B cell (primary cell): ENCODE data around the gene CAVIN1. TPM values are rescaled to one million over a fixed set of nuclear protein-coding genes. Genes with fewer than 3 reads are reported as not detected.

Experiments used
- ATAC-seq: fragments of 200-7000 bp; cut with Tn5 transposase; one replicate; pipeline ENCODE4 v1.10.0; 2021; ENCODE audit warnings: low read depth, mild to moderate bottlenecking, moderate number of reproducible peaks, moderate library complexity
- CTCF ChIA-PET: fragments of 350-600 bp; sonication (Branson Sonifier 250); formaldehyde crosslinking; loops from one replicate; lab custom pipeline; 2021; ENCODE audit warnings: antibody characterized with exemption, inconsistent platforms; lab: Charles Lee
- POLR2A ChIA-PET: fragments of 350-600 bp; sonication (Branson Sonifier 250); formaldehyde crosslinking; loops from one replicate; lab custom pipeline; 2021; ENCODE audit warnings: antibody characterized with exemption; lab: Charles Lee
- DNase-seq: peaks from one replicate; pipeline ENCODE4 v3.0.0; 2013
- H2AFZ ChIP-seq: 2 replicates; pipeline ENCODE4 v1.6.1; 2012; ENCODE audit warnings: mild to moderate bottlenecking, low read depth, low read length; ENCODE audit not compliant: insufficient read depth, poor library complexity, severe bottlenecking
- H3K27ac ChIP-seq, 2 donors: 1 replicate in 1 of 2; 2 replicates in 1 of 2; pipeline ENCODE4 v1.5.1; 2012 to 2013; ENCODE audit warnings: low read length in 2 of 2, mild to moderate bottlenecking in 2 of 2, moderate library complexity in 1 of 2
- H3K27me3 ChIP-seq, 4 experiments: fragments of 200-600 bp in 1 of 4; sonication (generic) in 1 of 4; replicated peaks in 1 of 4; 1 replicate in 2 of 4; 2 replicates in 2 of 4; pipeline versions ENCODE4 v1.6.1 to v1.7.0; 2013 to 2016; ENCODE audit warnings: low read length in 3 of 4, mild to moderate bottlenecking in 2 of 4, mixed read lengths in 1 of 4, moderate library complexity in 1 of 4; ENCODE audit not compliant: insufficient read depth in 4 of 4, control insufficient read depth in 3 of 4; ENCODE audit errors: control extremely low read depth in 1 of 4
- H3K36me3 ChIP-seq, 2 experiments: replicated peaks in 1 of 2; 1 replicate in 1 of 2; 2 replicates in 1 of 2; pipeline versions ENCODE4 v1.6.1 to v1.7.1; 2013; ENCODE audit warnings: low read length in 1 of 2; ENCODE audit not compliant: insufficient read depth in 2 of 2, control insufficient read depth in 1 of 2; ENCODE audit errors: control extremely low read depth in 1 of 2, extremely low read depth in 1 of 2
- H3K4me1 ChIP-seq, 2 donors: fragments of 200-600 bp in 1 of 2; sonication (generic) in 1 of 2; 1 replicate in 1 of 2; 2 replicates in 1 of 2; pipeline versions ENCODE4 v1.5.1 to v1.6.1; 2013 to 2017; ENCODE audit warnings: low read length in 2 of 2; ENCODE audit not compliant: control insufficient read depth in 2 of 2, insufficient read depth in 2 of 2
- H3K4me2 ChIP-seq: replicated peaks from 2 replicates; pipeline ENCODE3; 2012; ENCODE audit warnings: mild to moderate bottlenecking, low read depth, low read length; ENCODE audit not compliant: poor library complexity, severe bottlenecking
- H3K4me3 ChIP-seq, 5 experiments: fragments of 200-600 bp in 1 of 5; sonication (generic) in 1 of 5; 1 replicate in 3 of 5; 2 replicates in 2 of 5; pipeline versions ENCODE4 v1.5.1 to v1.7.0; 2011 to 2016; ENCODE audit warnings: low read length in 4 of 5, mild to moderate bottlenecking in 4 of 5, low read depth in 2 of 5, control low read depth in 1 of 5, moderate library complexity in 1 of 5; ENCODE audit not compliant: insufficient read depth in 1 of 5; ENCODE audit errors: control extremely low read depth in 1 of 5, extremely low read depth in 1 of 5
- H3K79me2 ChIP-seq: fragments of 200-600 bp; sonication (generic); one replicate; pipeline ENCODE4 v1.6.0; 2016; ENCODE audit warnings: low read length; ENCODE audit not compliant: control insufficient read depth, insufficient read depth
- H3K9ac ChIP-seq: fragments of 200-600 bp; sonication (generic); 2 replicates; pipeline ENCODE4 v1.6.1; 2017; ENCODE audit warnings: mild to moderate bottlenecking, low read length, moderate library complexity
- H3K9me3 ChIP-seq, 3 donors: one replicate each; pipeline versions ENCODE4 v1.6.1 to v1.7.1; 2013; ENCODE audit warnings: low read length in 2 of 3; ENCODE audit not compliant: control insufficient read depth in 2 of 3, insufficient read depth in 1 of 3; ENCODE audit errors: control extremely low read depth in 1 of 3
- H4K20me1 ChIP-seq: 2 replicates; pipeline ENCODE4 v1.6.0; 2012; ENCODE audit warnings: mild to moderate bottlenecking, low read length; ENCODE audit not compliant: insufficient read depth, control insufficient read depth, poor library complexity, severe bottlenecking
- H3K27ac Mint-ChIP-seq: one replicate; pipeline ENCODE4 v1.8.0; 2021; ENCODE audit warnings: mixed read lengths
- H3K27me3 Mint-ChIP-seq: one replicate; pipeline ENCODE4 v1.8.0; 2021; ENCODE audit warnings: mixed read lengths
- H3K4me1 Mint-ChIP-seq: one replicate; pipeline ENCODE4 v1.8.0; 2021; ENCODE audit warnings: mixed read lengths
- H3K4me3 Mint-ChIP-seq: one replicate; pipeline ENCODE4 v1.8.0; 2021; ENCODE audit warnings: mixed read lengths
- H3K9me3 Mint-ChIP-seq: one replicate; pipeline ENCODE4 v1.8.0; 2022; ENCODE audit warnings: mixed read lengths; ENCODE audit not compliant: insufficient read depth
- EZH2 ChIP-seq: IDR thresholded peaks from 2 replicates; pipeline ENCODE4 v1.6.1; 2012; ENCODE audit warnings: borderline replicate concordance, low read depth, mild to moderate bottlenecking, moderate library complexity, low read length; ENCODE audit not compliant: insufficient read depth, poor library complexity, severe bottlenecking
- WGBS: methylation state at CpG from one replicate; pipeline ENCODE4 v1.1.5; 2013; ENCODE audit warnings: missing lambda C conversion rate; ENCODE audit not compliant: insufficient coverage; 5-methylcytosine and 5-hydroxymethylcytosine counted together
- intact Hi-C: fragments of 100-400 bp; cut with micrococcal nuclease; formaldehyde crosslinking; loops from one replicate; pipeline ENCODE4 v1.10.0; 2022
- polyA plus RNA-seq: library from polyadenylated mRNA; depleted of rRNA; stranded (reverse); fragments of >200 nt; gene quantifications from 2 replicates; pipeline ENCODE4 v1.2.3, GENCODE V29; 2012
- total RNA-seq, 2 donors: library from RNA; stranded (reverse); fragments of 120-200 nt in 1 of 2; gene quantifications; 1 replicate in 1 of 2; 2 replicates in 1 of 2; pipeline versions ENCODE4 v1.2.3 to v1.2.4, GENCODE V29; 2013 to 2022
- TF ChIP-seq, protein P1 (sequence below): fragments of 200-600 bp; IDR thresholded peaks from one replicate; pipeline ENCODE4 v1.8.0; 2022; ENCODE audit warnings: antibody characterized with exemption, mild to moderate bottlenecking

The CAVIN1 gene
- total and polyA plus RNA-seq, 2 donors (not counting 1 experiment from before 2014, with no cell fraction given), result not detected

DNA sequence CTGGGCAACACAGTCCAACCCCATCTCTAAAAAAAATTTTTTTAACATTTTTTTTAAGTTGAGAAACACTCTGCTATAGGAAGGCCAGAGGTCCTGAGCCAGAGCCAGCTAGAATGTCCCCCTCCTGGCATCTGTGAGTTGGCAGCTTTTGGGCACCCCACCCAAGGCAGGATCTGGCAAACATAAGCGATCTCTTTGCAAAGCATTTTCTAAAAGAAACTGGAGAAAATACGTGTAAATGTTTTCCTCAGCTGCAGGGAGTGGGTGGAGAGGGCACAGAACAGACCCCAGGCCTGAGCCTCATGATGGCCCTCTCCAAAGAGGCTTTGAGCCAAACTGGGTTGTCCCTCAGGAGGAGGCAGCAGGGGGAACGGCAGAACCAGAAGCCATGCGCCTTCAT is 11.7 kb downstream of the CAVIN1 start:
- Histone ChIP-seq H3K79me2 (no peaks in the 10 kb centered on the region), H3K4me1 (peaks cover 18 to 38% of the 10 kb centered on the region in 2 donors), H3K4me2 (no peak overlapping the region), H3K27ac (no peak overlapping the region), H2AFZ (no peak overlapping the region), H3K27me3 (peaks cover 0 to 5% (median 0%) of the 10 kb centered on the region in 4 experiments), H3K36me3 (no peaks in the 10 kb centered on the region), H4K20me1 (no peaks in the 10 kb centered on the region), H3K4me3 (no peak overlapping the region), H3K9me3 (no peaks in the 10 kb centered on the region), H3K9ac (no peak overlapping the region)
- 75% methylated on average over 1 of the region's 4 CpGs for WGBS
- Mint-ChIP-seq H3K4me1 (peaks cover 27% of the 10 kb centered on the region), H3K27me3 (peaks cover 5% of the 10 kb centered on the region), H3K27ac (no peak overlapping the region), H3K9me3 (no peaks in the 10 kb centered on the region), H3K4me3 (no peak overlapping the region)
- ATAC-seq (no peak), DNase-seq (no peak)
- ChIA-PET CTCF (interaction anchor here (10.7 kb wide), 1 partner anchor 92 kb away, joined by 546 read pairs; no protein-coding TSS in a partner anchor), POLR2A (no interaction called here)
- TF ChIP-seq, protein P1, sequence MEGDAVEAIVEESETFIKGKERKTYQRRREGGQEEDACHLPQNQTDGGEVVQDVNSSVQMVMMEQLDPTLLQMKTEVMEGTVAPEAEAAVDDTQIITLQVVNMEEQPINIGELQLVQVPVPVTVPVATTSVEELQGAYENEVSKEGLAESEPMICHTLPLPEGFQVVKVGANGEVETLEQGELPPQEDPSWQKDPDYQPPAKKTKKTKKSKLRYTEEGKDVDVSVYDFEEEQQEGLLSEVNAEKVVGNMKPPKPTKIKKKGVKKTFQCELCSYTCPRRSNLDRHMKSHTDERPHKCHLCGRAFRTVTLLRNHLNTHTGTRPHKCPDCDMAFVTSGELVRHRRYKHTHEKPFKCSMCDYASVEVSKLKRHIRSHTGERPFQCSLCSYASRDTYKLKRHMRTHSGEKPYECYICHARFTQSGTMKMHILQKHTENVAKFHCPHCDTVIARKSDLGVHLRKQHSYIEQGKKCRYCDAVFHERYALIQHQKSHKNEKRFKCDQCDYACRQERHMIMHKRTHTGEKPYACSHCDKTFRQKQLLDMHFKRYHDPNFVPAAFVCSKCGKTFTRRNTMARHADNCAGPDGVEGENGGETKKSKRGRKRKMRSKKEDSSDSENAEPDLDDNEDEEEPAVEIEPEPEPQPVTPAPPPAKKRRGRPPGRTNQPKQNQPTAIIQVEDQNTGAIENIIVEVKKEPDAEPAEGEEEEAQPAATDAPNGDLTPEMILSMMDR, result no peak
- TF ChIP-seq EZH2, result no peak
- intact Hi-C loops, result no loop called here

DNA sequence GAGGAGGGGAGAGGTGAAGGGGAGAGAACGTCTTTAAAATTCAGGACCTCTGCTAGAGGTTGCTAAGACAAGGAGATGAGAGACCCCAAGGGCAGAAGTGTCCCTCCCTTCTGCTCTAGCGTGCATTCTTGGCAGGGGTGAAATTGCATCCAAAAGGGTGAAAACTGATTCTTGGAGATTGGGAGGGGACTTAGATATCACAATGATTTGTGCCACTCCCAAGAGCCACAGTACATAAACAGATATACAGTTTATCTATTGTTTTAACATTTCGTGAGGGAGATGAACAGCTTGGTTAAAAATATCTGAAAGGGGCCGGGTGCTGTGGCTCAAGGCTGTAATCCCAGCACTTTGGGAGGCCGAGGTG is 12.8 kb downstream of the CAVIN1 start:
- Histone ChIP-seq H3K27ac (no peak overlapping the region), H4K20me1 (no peaks in the 10 kb centered on the region), H3K4me3 (no peak overlapping the region), H3K4me1 (peaks cover 18 to 40% of the 10 kb centered on the region in 2 donors), H3K4me2 (no peak overlapping the region), H2AFZ (no peak overlapping the region), H3K27me3 (peaks cover 0 to 5% (median 0%) of the 10 kb centered on the region in 4 experiments), H3K36me3 (no peaks in the 10 kb centered on the region), H3K79me2 (no peaks in the 10 kb centered on the region), H3K9me3 (no peaks in the 10 kb centered on the region), H3K9ac (no peak overlapping the region)
- peaks cover 5% of the 10 kb centered on the region for H3K27me3 Mint-ChIP-seq
- no peak overlapping the region for H3K27ac Mint-ChIP-seq
- TF ChIP-seq, protein P1, result no peak
- TF ChIP-seq EZH2, result no peak
- ChIA-PET CTCF (interaction anchor here (10.7 kb wide), 1 partner anchor 91 kb away, joined by 546 read pairs; no protein-coding TSS in a partner anchor), POLR2A (no interaction called here)
- 92% methylated on average over 1 of the region's 5 CpGs for WGBS
- H3K9me3 Mint-ChIP-seq, result no peaks in the 10 kb centered on the region
- no peak overlapping the region for H3K4me3 Mint-ChIP-seq
- ATAC-seq (no peak), DNase-seq (no peak)
- H3K4me1 Mint-ChIP-seq, result peaks cover 30% of the 10 kb centered on the region
- intact Hi-C loops, result no loop called here
